BE2C (cell line): ENCODE results near the gene ZFP64. TPM values are rescaled to one million over a fixed set of nuclear protein-coding genes. Genes with fewer than 3 reads are reported as not detected.

Experiments used
- DNase-seq: peaks from one replicate; pipeline ENCODE4 v3.0.0-alpha.2; 2020
- H3K27me3 ChIP-seq: fragments of 250-450 bp; sonication (Bioruptor Pico); 2 replicates; pipeline ENCODE4 v1.5.1; 2020; ENCODE audit warnings: mild to moderate bottlenecking
- H3K36me3 ChIP-seq: fragments of 250-450 bp; sonication (Bioruptor Pico); 2 replicates; pipeline ENCODE4 v1.5.1; 2020; ENCODE audit warnings: mild to moderate bottlenecking
- H3K4me1 ChIP-seq: fragments of 250-450 bp; sonication (Bioruptor Pico); 2 replicates; pipeline ENCODE4 v1.5.1; 2020
- H3K4me3 ChIP-seq: 2 replicates; pipeline ENCODE4 v1.5.1; 2011; ENCODE audit warnings: low read depth, low read length
- H3K9me3 ChIP-seq: fragments of 250-450 bp; sonication (Bioruptor Pico); 2 replicates; pipeline ENCODE4 v1.5.1; 2020
- CTCF ChIP-seq: IDR thresholded peaks from 2 replicates; pipeline ENCODE4 v1.5.1; 2012; ENCODE audit warnings: mild to moderate bottlenecking, low read depth, low read length
- polyA plus RNA-seq: library from polyadenylated mRNA; unstranded; fragments of >200 nt; gene quantifications from one replicate; pipeline ENCODE4 v1.2.1, GENCODE V29; 2012; ENCODE audit warnings: low read depth, missing spikeins; ENCODE audit not compliant: insufficient read length, insufficient read depth

ZFP64 gene
- polyA plus RNA-seq: 25.2 TPM

- Histone ChIP-seq H3K4me3 (peak within 1 kb of the TSS; percentile 86), H3K9me3 (no peaks in the 10 kb centered on the region), H3K36me3 (peaks cover 8% of the 10 kb centered on the region), H3K4me1 (no peaks in the 10 kb centered on the region; the same call in 1 of the 2 replicates), H3K27me3 (no peaks in the 10 kb centered on the region)
- peak; percentile 80 for DNase-seq
- TF ChIP-seq CTCF: peak; percentile 62
Measured at GRCh38 chr20:52191132-52191915, at the start of gene ZFP64. Gene ZFP64 (minus strand): TSS chr20:52191779. CDS start chr20:52191636, 143 bp downstream.

- Histone ChIP-seq H3K4me3 (no peak overlapping the region), H3K9me3 (no peaks in the 10 kb centered on the region), H3K36me3 (no peaks in the 10 kb centered on the region), H3K4me1 (no peaks in the 10 kb centered on the region), H3K27me3 (no peaks in the 10 kb centered on the region)
- no peak for DNase-seq
- TF ChIP-seq CTCF: no peak
Measured at GRCh38 chr20:52240802-52241201, 49.2 kb upstream of the ZFP64 start.

DNA sequence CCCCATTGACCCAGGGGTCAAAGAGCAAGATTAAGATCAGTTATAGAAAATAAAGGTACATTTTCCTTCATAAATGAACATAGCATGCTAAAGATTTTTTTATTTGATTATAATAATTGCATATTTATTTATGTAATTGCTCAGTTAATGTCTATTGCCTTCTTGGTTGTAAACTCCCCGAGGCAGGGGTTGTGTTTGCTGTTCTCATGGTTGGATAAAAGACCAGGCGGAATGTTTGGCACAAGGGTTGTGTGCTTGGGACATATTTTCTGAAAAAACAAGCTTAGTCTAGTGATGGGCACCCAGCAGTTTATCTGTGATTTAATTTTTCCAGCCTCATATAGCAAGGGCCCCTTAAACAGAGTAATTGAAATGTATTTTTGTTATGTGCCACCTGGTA is 47.5 kb upstream of the ZFP64 start:
- Histone ChIP-seq H3K27me3 (no peaks in the 10 kb centered on the region), H3K9me3 (no peaks in the 10 kb centered on the region), H3K4me3 (no peak overlapping the region), H3K36me3 (no peaks in the 10 kb centered on the region), H3K4me1 (no peaks in the 10 kb centered on the region)
- no peak for TF ChIP-seq CTCF
- no peak for DNase-seq

- Histone ChIP-seq H3K4me3 (no peak overlapping the region), H3K36me3 (no peaks in the 10 kb centered on the region), H3K9me3 (no peaks in the 10 kb centered on the region), H3K4me1 (no peaks in the 10 kb centered on the region), H3K27me3 (no peaks in the 10 kb centered on the region)
- DNase-seq: no peak
- TF ChIP-seq CTCF: no peak
Measured at GRCh38 chr20:52236292-52236691, 44.7 kb upstream of the ZFP64 start.

- Histone ChIP-seq H3K27me3 (no peaks in the 10 kb centered on the region), H3K4me3 (no peak overlapping the region), H3K9me3 (no peaks in the 10 kb centered on the region), H3K36me3 (no peaks in the 10 kb centered on the region), H3K4me1 (no peaks in the 10 kb centered on the region)
- DNase-seq: no peak
- no peak for TF ChIP-seq CTCF
Measured at GRCh38 chr20:52235129-52235528, 43.5 kb upstream of the ZFP64 start.

- DNase-seq: no peak
- no peak overlapping the region for H3K4me3 ChIP-seq
- H3K4me1 ChIP-seq: no peaks in the 10 kb centered on the region
- H3K9me3 ChIP-seq: no peaks in the 10 kb centered on the region
- no peaks in the 10 kb centered on the region for H3K36me3 ChIP-seq
- no peak for TF ChIP-seq CTCF
- no peaks in the 10 kb centered on the region for H3K27me3 ChIP-seq
Measured at GRCh38 chr20:52234302-52235045, 42.9 kb upstream of the ZFP64 start.
